Endothelial cell of umbilical vein (primary cell): ENCODE data around the gene ZNF793. TPM values are rescaled to one million over a fixed set of nuclear protein-coding genes. Genes with fewer than 3 reads are reported as not detected.

Experiments
- BruUV-seq: library from RNA; stranded (reverse); fragments of 400-500 nt; replicated peaks from 2 replicates; lab custom pipeline; 2021; lab: Mats Ljungman, UMichigan
- CTCF ChIA-PET: fragments of 300-600, 350-600 bp; sonication (Branson Sonifier 250); formaldehyde crosslinking; loops from one replicate; lab custom pipeline; 2021; ENCODE audit warnings: antibody characterized with exemption, inconsistent platforms; lab: Charles Lee
- POLR2A ChIA-PET: fragments of 300-600, 350-600 bp; sonication (Branson Sonifier 250); formaldehyde crosslinking; loops from one replicate; lab custom pipeline; 2021; ENCODE audit warnings: antibody characterized with exemption, inconsistent platforms; lab: Charles Lee
- DNase-seq: peaks from one replicate; pipeline ENCODE4 v3.0.0-alpha.2; 2011; ENCODE audit warnings: low read depth, low spot score
- FAIRE-seq: peaks from 2 replicates; lab custom pipeline; 2011; peaks lifted over from hg19 to GRCh38; lab: Jason Lieb, UNC
- H2AFZ ChIP-seq: 2 replicates; pipeline ENCODE4 v1.6.0; 2012; ENCODE audit warnings: low read depth, low read length, control low read depth, inconsistent platforms
- H3K27ac ChIP-seq: 2 replicates; pipeline ENCODE4 v1.5.1; 2011; ENCODE audit warnings: low read depth, mild to moderate bottlenecking, control low read depth, low read length, moderate library complexity; ENCODE audit not compliant: insufficient read depth
- H3K27me3 ChIP-seq, 2 experiments: 2 replicates each; pipeline versions ENCODE4 v1.6.0 to v1.6.1; 2011; ENCODE audit warnings: low read length in 2 of 2, mixed read lengths in 1 of 2; ENCODE audit not compliant: control insufficient read depth in 2 of 2, insufficient read depth in 2 of 2
- H3K36me3 ChIP-seq, 2 experiments: 2 replicates in 1 of 2; 3 replicates in 1 of 2; pipeline ENCODE4 v1.5.1; 2011; ENCODE audit warnings: low read length in 2 of 2, mild to moderate bottlenecking in 1 of 2, moderate library complexity in 1 of 2; ENCODE audit not compliant: control insufficient read depth in 2 of 2, insufficient read depth in 2 of 2; ENCODE audit errors: extremely low read depth in 1 of 2
- H3K4me1 ChIP-seq: 3 replicates; pipeline ENCODE4 v1.5.1; 2011; ENCODE audit warnings: mild to moderate bottlenecking, low read length; ENCODE audit not compliant: control insufficient read depth, insufficient read depth; ENCODE audit errors: extremely low read depth
- H3K4me2 ChIP-seq: 2 replicates; pipeline ENCODE4 v1.6.1; 2011; ENCODE audit warnings: low read length, control low read depth, mixed read lengths; ENCODE audit not compliant: insufficient read depth
- H3K4me3 ChIP-seq, 3 experiments: fragments of 200-600 bp in 1 of 3; sonication (generic), shearing (Covaris generic) in 1 of 3; replicated peaks in 1 of 3; 2 replicates each; pipeline ENCODE4 v1.5.1; 2011 to 2016; ENCODE audit warnings: control low read depth in 3 of 3, low read length in 3 of 3, mild to moderate bottlenecking in 2 of 3, inconsistent platforms in 1 of 3, low read depth in 1 of 3, moderate library complexity in 1 of 3; ENCODE audit not compliant: insufficient read depth in 1 of 3
- H3K79me2 ChIP-seq: 2 replicates; pipeline ENCODE4 v1.6.0; 2012; ENCODE audit warnings: low read length, inconsistent platforms; ENCODE audit not compliant: control insufficient read depth, insufficient read depth
- H3K9ac ChIP-seq: replicated peaks from 2 replicates; pipeline ENCODE3; 2011; ENCODE audit warnings: low read length, control low read depth; ENCODE audit not compliant: insufficient read depth; ENCODE audit errors: extremely low read depth
- H3K9me1 ChIP-seq: replicated peaks from 3 replicates; pipeline ENCODE4 v1.6.0; 2011; ENCODE audit warnings: mild to moderate bottlenecking, low read length; ENCODE audit not compliant: control insufficient read depth, insufficient read depth; ENCODE audit errors: extremely low read depth
- H3K9me3 ChIP-seq: replicated peaks from 2 replicates; pipeline ENCODE4 v1.5.1; 2012; ENCODE audit warnings: low read length, inconsistent platforms; ENCODE audit not compliant: control insufficient read depth, insufficient read depth
- H4K20me1 ChIP-seq: replicated peaks from 2 replicates; pipeline ENCODE3; 2011; ENCODE audit warnings: mild to moderate bottlenecking, low read length; ENCODE audit not compliant: control insufficient read depth, insufficient read depth; ENCODE audit errors: extremely low read depth
- CTCF ChIP-seq, 2 donors: IDR thresholded peaks; 1 replicate in 1 of 2; 2 replicates in 1 of 2; pipeline ENCODE4 v1.5.1; 2011; ENCODE audit warnings: low read length in 2 of 2, mild to moderate bottlenecking in 2 of 2, moderate library complexity in 2 of 2, control low read depth in 1 of 2, inconsistent platforms in 1 of 2, low read depth in 1 of 2; ENCODE audit not compliant: insufficient read depth in 1 of 2; ENCODE audit errors: extremely low read depth in 1 of 2
- EZH2 ChIP-seq: IDR thresholded peaks from 2 replicates; pipeline ENCODE4 v1.6.1; 2012; ENCODE audit warnings: borderline replicate concordance, low read depth, mild to moderate bottlenecking, moderate library complexity, low read length, inconsistent platforms; ENCODE audit not compliant: severe bottlenecking
- FOS ChIP-seq: IDR thresholded peaks from 2 replicates; pipeline ENCODE4 v1.6.1; 2011; ENCODE audit warnings: mild to moderate bottlenecking, low read length, moderate library complexity, borderline replicate concordance; ENCODE audit not compliant: insufficient read depth
- GATA2 ChIP-seq: IDR thresholded peaks from 2 replicates; pipeline ENCODE4 v1.7.0; 2011; ENCODE audit warnings: low read depth, mild to moderate bottlenecking, moderate library complexity, mixed read lengths, low read length; ENCODE audit not compliant: insufficient read length, insufficient read depth
- JUN ChIP-seq: IDR thresholded peaks from 2 replicates; pipeline ENCODE4 v1.6.1; 2011; ENCODE audit warnings: borderline replicate concordance, low read depth; ENCODE audit not compliant: insufficient read length, insufficient read depth
- MAX ChIP-seq: IDR thresholded peaks from 2 replicates; pipeline ENCODE4 v1.6.1; 2011; ENCODE audit not compliant: insufficient read depth, insufficient read length
- MYC ChIP-seq: IDR thresholded peaks from one replicate; pipeline ENCODE4 v1.6.1; 2011; ENCODE audit warnings: mild to moderate bottlenecking, low read depth, low read length
- POLR2A ChIP-seq: IDR thresholded peaks from 2 replicates; pipeline ENCODE4 v1.6.1; 2012; ENCODE audit warnings: low read depth, mild to moderate bottlenecking, control low read depth, low read length
- POLR2AphosphoS5 ChIP-seq: IDR thresholded peaks from 2 replicates; pipeline ENCODE4 v1.6.1; 2012; ENCODE audit warnings: low read depth, mild to moderate bottlenecking, control low read depth, low read length, moderate library complexity; ENCODE audit not compliant: insufficient read depth
- dilution Hi-C: fragments of 300-500 bp; cut with MboI; formaldehyde crosslinking; loops from one replicate; pipeline ENCODE4 v1.15.0; 2019; ENCODE audit warnings: low sequenced_read_pairs; ENCODE audit not compliant: extremely low pct_ligation_motif_present
- intact Hi-C: fragments of 100-400 bp; cut with micrococcal nuclease; formaldehyde crosslinking; loops from one replicate; pipeline ENCODE4 v1.10.0; 2022
- polyA plus RNA-seq, 4 experiments: library from polyadenylated mRNA; depleted of rRNA in 3 of 4; stranded (reverse) in 3 of 4; unstranded in 1 of 4; fragments of >200 nt; gene quantifications; 2 replicates each; pipeline versions ENCODE4 v1.2.1 to v1.2.3, GENCODE V29; 2011 to 2012; ENCODE audit warnings: missing spikeins in 1 of 4
- total RNA-seq: library from RNA; stranded (reverse); gene quantifications from 2 replicates; pipeline ENCODE4 v1.2.3, GENCODE V29; 2021

ZNF793 gene
- total and polyA plus RNA-seq, 2 donors (not counting 3 experiments of a cell fraction or from before 2014, with no cell fraction given), result 0.37 to 3.8 TPM

DNA sequence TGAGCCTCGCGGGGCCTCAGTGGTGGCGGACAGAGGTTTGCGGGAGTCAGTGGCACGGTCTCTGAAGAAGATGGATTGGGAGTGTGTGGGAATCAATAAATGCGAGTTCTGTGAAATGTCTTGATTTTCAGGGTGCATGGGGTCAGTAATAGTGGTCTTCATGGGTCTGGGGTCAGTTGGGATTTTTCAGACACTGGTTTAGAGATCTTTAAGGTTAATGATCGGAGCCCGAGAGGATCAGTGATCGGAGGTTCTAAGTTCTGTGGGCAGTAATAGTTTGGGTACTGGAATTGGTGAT lies 377 bp downstream of the ZNF793 start:
- intact Hi-C loops, result loop anchor here (2.0 kb wide), 1 partner anchor 40 kb away; the partner anchor contains the start of gene ZNF569
- Histone ChIP-seq H3K9me3 (no peaks in the 10 kb centered on the region), H3K4me3 (peak overlapping the region in 2 of 3 experiments; percentile 37 to 79), H3K79me2 (no peaks in the 10 kb centered on the region), H3K9ac (peak overlapping the region; percentile 11), H2AFZ (peak overlapping the region; percentile 82), H3K9me1 (no peaks in the 10 kb centered on the region), H3K4me1 (no peaks in the 10 kb centered on the region), H3K36me3 (no peaks in the 10 kb centered on the region), H4K20me1 (no peaks in the 10 kb centered on the region), H3K27me3 (no peaks in the 10 kb centered on the region), H3K27ac (no peak overlapping the region), H3K4me2 (peak overlapping the region; percentile 60)
- POLR2A ChIA-PET, result no interaction called here
- FAIRE-seq (no peak), DNase-seq (no peak)
- CTCF ChIA-PET, result no interaction called here
- TF ChIP-seq MYC, result no peak
- no peak for TF ChIP-seq EZH2
- TF ChIP-seq FOS, result no peak
- no peak for TF ChIP-seq MAX
- no peak for TF ChIP-seq GATA2
- TF ChIP-seq CTCF (IDR thresholded peaks at IDR 0.05; ENCODE audit: extremely low read depth in 1 of 2, insufficient read depth in 1 of 2, low read depth in 1 of 2, low read length in 2 of 2), result no peak
- no peak for TF ChIP-seq POLR2A
- TF ChIP-seq JUN, result no peak
- no peak for TF ChIP-seq POLR2AphosphoS5
- dilution Hi-C loops, result no loop called here
- BruUV-seq, result no TSS peak
